Measurements from ENCODE around the gene EIF2S2.

DNA sequence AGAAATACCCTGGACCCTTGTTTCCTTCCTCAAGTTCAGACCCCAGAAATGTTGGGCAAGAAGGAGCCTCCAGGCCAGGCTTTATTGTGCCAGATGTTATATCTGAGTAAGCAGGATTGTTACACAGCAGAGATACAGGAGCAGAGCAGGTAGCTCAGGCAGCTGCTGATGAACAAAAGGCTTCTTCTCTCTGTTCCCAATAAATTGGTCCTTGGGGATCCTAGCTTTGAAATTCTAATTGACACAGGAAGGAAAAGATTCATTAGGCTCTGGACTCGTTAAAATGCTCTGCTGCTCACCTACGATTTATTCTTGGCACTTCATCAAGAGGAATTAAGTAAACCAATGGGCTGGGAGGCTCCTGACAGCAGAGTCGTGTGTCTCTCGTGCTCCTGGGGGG, 64.1 kb downstream of the EIF2S2 start:
- TF ChIP-seq YY1 (IDR thresholded peaks at IDR 0.05; ENCODE audit: insufficient read depth, insufficient read length) (no peak), ZNF274 (IDR thresholded peaks at IDR 0.05; ENCODE audit: low read depth, low read length) (no peak)
